GM18909 (cell line): ENCODE measurements around the gene AIP.

Experiments used
- ATAC-seq: cut with Tn5 transposase; IDR thresholded peaks from one replicate; pipeline ENCODE4 v1.9.1; 2021; ENCODE audit warnings: mild to moderate bottlenecking; ENCODE audit not compliant: unreplicated experiment, poor library complexity

Gene AIP

GRCh38 chr11:67482827-67483798, at the start of gene AIP:
TSS of gene AIP (plus strand) at chr11:67483026. CDS start at chr11:67483159, 133 bp downstream.
- peak; percentile 73 for ATAC-seq

GRCh38 chr11:67433536-67434394, 49.1 kb upstream of the AIP start:
- ATAC-seq: no peak

- no peak for ATAC-seq
These were observed 48.4 kb upstream of the AIP start for GRCh38 chr11:67434395-67434881.

DNA sequence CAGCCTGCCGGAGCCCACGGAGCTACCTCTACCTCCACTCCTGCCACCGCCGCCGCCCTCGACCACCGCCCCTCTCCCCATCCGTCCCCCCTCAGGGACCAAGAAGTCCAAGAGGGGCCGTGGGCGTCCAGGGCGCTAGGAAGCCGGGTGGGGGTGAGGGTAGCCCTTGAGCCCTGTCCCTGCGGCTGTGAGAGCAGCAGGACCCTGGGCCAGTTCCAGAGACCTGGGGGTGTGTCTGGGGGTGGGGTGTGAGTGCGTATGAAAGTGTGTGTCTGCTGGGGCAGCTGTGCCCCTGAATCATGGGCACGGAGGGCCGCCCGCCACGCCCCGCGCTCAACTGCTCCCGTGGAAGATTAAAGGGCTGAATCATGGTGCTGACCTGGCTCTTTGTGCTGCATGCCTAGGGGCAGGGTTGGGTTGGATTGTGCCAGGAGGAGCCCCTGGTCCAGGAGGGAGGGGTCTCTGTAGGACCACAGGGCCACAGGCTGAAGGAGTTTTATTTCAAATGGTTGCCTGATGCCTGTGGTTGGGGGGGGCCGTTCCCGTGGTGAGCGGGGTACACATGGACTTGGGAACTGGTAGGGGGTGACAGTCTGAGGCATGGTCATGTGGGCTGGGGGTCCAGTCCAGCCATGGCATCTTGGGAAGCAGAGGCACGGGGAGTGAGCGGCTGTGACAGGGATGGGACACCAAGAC, 47.6 kb upstream of the AIP start:
- no peak for ATAC-seq

- ATAC-seq: no peak
These were observed 46.9 kb upstream of the AIP start for GRCh38 chr11:67435727-67436458.

- no peak for ATAC-seq
These were observed 46.3 kb upstream of the AIP start for GRCh38 chr11:67436459-67437081.

DNA sequence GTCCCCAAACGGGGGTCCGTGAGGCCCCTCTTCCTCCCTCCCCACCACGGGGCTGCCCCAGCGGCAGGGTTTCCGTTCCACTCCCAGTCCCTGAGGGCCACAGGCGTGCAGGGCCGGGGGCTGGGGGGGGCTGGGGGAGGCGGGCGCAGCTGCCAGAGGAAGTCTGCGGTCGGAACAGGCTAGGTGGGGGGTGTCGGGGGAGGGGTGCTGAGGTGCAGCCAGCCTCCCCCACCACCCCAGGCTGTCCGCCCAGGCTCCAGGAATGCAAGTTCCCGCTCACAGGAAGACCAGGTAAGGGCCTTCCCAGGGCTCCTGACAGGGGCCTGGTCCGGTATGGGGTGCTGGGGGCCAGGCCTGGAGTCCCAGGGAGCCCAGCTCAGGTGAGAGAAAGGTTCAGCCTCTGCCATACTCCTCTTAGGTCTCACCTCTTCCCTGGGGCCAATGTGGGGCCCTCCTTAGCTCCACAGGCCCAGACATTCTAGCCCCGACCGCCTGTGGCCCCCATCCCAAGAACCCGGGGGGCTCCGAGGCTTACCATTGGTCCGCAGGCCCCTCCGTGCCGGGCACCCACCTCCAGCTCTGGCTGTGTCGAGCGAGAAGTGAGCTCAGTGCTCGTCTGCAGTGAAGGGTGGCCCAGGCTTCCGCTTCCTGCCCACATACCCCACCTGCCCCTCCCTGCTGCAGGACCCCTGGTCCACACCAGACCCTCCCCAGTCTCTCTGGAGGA, 45.6 kb upstream of the AIP start, which contains the start of gene PTPRCAP:
TSS of gene PTPRCAP (minus strand) at position 601 of the 727 bp plus-strand sequence. CDS start at position 538, 63 bp downstream.
- peak; percentile 31 for ATAC-seq

- no peak for ATAC-seq
These were observed 45.0 kb upstream of the AIP start for GRCh38 chr11:67437809-67438157.

GRCh38 chr11:67438158-67438902, 44.5 kb upstream of the AIP start:
- no peak for ATAC-seq

GRCh38 chr11:67439321-67440228, 43.3 kb upstream of the AIP start:
- ATAC-seq: no peak

GRCh38 chr11:67440229-67441097, 42.4 kb upstream of the AIP start:
- ATAC-seq: no peak

- no peak for ATAC-seq
These were observed 41.7 kb upstream of the AIP start for GRCh38 chr11:67441098-67441563.

DNA sequence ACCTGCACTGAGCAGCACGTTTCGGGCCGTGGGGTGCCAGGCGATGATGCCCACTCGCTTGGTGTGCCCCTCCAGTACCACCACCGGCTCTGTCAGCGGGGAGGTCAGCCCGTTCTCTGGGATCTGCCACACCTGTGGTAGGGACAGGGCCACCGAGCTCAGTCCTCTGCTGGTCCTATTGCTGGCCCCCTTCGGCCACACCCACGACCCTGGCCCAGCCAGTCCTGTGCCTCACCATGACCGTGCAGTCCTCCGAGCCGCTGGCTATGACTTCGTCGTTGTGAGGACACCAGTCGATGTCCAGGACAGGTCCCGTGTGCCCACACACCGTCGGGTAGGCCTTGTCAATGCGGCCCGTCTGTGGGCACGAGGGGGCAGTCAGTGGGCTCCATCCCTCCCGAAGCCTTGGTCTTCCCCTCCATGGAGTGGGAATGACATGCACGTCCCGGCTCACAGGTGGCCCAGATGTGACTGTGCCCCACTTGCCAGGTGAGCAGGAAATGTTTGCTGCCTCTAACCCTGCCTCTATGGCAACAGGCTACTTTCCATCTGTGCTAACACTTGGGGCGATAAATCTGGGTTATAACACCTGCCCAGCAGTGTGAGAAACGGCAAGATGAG, 41.0 kb upstream of the AIP start:
- no peak for ATAC-seq

DNA sequence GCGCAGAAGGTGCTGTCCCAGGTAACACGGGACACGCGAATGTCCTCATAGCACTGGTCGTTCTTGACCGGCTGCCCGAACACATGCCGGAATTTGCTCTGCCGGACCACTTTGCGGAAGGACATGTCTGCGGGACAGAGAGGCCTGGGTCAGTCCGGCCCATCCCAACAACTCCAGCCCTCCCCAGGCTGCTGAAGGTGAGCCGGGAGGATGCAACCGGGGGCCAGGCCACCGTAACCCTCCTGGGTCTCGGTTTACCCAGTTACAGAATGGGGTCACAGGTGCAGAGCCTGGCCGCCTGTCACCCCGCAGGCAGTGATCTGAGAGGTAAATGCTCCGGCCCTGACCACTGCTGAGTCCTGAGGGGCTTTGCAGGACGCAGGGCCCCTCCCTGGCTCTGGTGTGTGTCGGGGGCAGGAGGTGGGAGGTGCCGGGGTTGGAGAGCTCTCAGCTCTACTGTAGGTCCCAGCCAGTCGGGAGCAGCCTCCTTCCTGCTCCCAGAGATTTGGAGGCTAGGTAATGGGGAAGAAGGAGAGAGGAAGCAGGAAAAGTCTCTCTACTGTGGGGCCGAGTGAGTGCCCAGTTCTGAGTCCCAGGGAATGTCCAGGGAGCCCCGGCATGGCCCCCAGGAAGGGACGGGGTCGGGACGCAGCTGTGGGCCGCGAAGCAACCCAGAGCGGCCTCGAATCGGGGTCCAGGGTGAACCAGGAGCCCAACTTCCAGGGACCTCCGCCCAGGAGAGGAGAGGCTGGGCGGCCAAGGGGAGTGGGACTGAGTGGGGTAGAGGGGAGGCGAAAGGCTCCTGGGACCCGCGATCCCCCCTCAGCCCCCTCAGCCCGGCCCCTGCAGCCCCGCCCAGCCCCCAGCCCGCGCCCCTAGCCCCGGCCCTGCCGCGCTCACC, 40.1 kb upstream of the AIP start:
- no peak for ATAC-seq
